HG03066 (cell line): Measurements from ENCODE around the gene PDE4C.

ENCODE experiments used
- ATAC-seq: cut with Tn5 transposase; IDR thresholded peaks from one replicate; pipeline ENCODE4 v1.9.1; 2021; ENCODE audit warnings: low read depth; ENCODE audit not compliant: unreplicated experiment

The PDE4C gene

GRCh38 chr19:18225702-18226468, at the start of gene PDE4C:
Gene PDE4C (minus strand): TSS chr19:18226438. CDS start chr19:18226415, 23 bp downstream.
- ATAC-seq: no peak

- ATAC-seq: no peak
Measured at GRCh38 chr19:18274781-18275356, 48.6 kb upstream of the PDE4C start.

GRCh38 chr19:18274219-18274780, 48.1 kb upstream of the PDE4C start, which contains the start of gene IQCN:
Gene IQCN (minus strand): TSS chr19:18274452. CDS start chr19:18269478, 4,974 bp downstream.
- ATAC-seq: no peak

- ATAC-seq: no peak
Measured at GRCh38 chr19:18273561-18274218, 47.5 kb upstream of the PDE4C start.

GRCh38 chr19:18271433-18271841, 45.2 kb upstream of the PDE4C start:
- no peak for ATAC-seq

- no peak for ATAC-seq
Measured at GRCh38 chr19:18270326-18270725, 44.1 kb upstream of the PDE4C start.

GRCh38 chr19:18269070-18269723, 43.0 kb upstream of the PDE4C start:
- ATAC-seq: no peak

- ATAC-seq: no peak
Measured at GRCh38 chr19:18266771-18267686, 40.8 kb upstream of the PDE4C start.

- no peak for ATAC-seq
Measured at GRCh38 chr19:18265582-18265981, 39.3 kb upstream of the PDE4C start.

GRCh38 chr19:18264971-18265540, 38.8 kb upstream of the PDE4C start:
- ATAC-seq: no peak

GRCh38 chr19:18264137-18264854, 38.1 kb upstream of the PDE4C start:
- no peak for ATAC-seq

GRCh38 chr19:18263324-18264136, 37.3 kb upstream of the PDE4C start:
- ATAC-seq: no peak

GRCh38 chr19:18262917-18263316, 36.7 kb upstream of the PDE4C start:
- ATAC-seq: no peak

GRCh38 chr19:18262144-18262543, 35.9 kb upstream of the PDE4C start:
- no peak for ATAC-seq

- no peak for ATAC-seq
Measured at GRCh38 chr19:18261474-18261873, 35.2 kb upstream of the PDE4C start.

- no peak for ATAC-seq
Measured at GRCh38 chr19:18259893-18260292, 33.7 kb upstream of the PDE4C start.

- ATAC-seq: no peak
Measured at GRCh38 chr19:18257503-18258470, 31.5 kb upstream of the PDE4C start.
